GM19099 (cell line): ENCODE data around the gene AVPI1.

ENCODE experiments used
- POLR2A ChIP-seq: IDR thresholded peaks from 3 replicates; pipeline ENCODE4 v1.6.1; 2011; ENCODE audit warnings: low read depth; ENCODE audit not compliant: insufficient read length; ENCODE audit errors: extremely low read depth

AVPI1 gene

GRCh38 chr10:97686962-97687784 is at the start of gene AVPI1:
Gene AVPI1 (minus strand): TSS chr10:97687241. CDS start chr10:97679905, 7,336 bp downstream.
- peak; percentile 52 for TF ChIP-seq POLR2A

- no peak for TF ChIP-seq POLR2A
These were observed 49.4 kb upstream of the AVPI1 start for GRCh38 chr10:97736403-97736901.

GRCh38 chr10:97734021-97734420 is 47.0 kb upstream of the AVPI1 start:
- no peak for TF ChIP-seq POLR2A

GRCh38 chr10:97733256-97733655 is 46.2 kb upstream of the AVPI1 start:
- no peak for TF ChIP-seq POLR2A

- no peak for TF ChIP-seq POLR2A
These were observed 45.0 kb upstream of the AVPI1 start for GRCh38 chr10:97732052-97732359.

- no peak for TF ChIP-seq POLR2A
These were observed 44.5 kb upstream of the AVPI1 start for GRCh38 chr10:97731346-97732051.

- TF ChIP-seq POLR2A = no peak
These were observed 42.0 kb upstream of the AVPI1 start for GRCh38 chr10:97729014-97729413.

- TF ChIP-seq POLR2A = no peak
These were observed 39.7 kb upstream of the AVPI1 start for GRCh38 chr10:97726636-97727178.

- TF ChIP-seq POLR2A = no peak
These were observed 37.4 kb upstream of the AVPI1 start for GRCh38 chr10:97724341-97724941.

GRCh38 chr10:97723001-97723400 is 36.0 kb upstream of the AVPI1 start:
- no peak for TF ChIP-seq POLR2A

GRCh38 chr10:97721871-97722780 is 35.1 kb upstream of the AVPI1 start:
- no peak for TF ChIP-seq POLR2A

GRCh38 chr10:97719602-97720001 is 32.6 kb upstream of the AVPI1 start:
- no peak for TF ChIP-seq POLR2A

- no peak for TF ChIP-seq POLR2A
These were observed 31.7 kb upstream of the AVPI1 start for GRCh38 chr10:97718659-97719142.

GRCh38 chr10:97718178-97718577 is 31.1 kb upstream of the AVPI1 start:
- TF ChIP-seq POLR2A = no peak
